Activated CD4-positive, CD25-positive, alpha-beta regulatory T cell treated with anti-CD3 and anti-CD28 coated beads, Interleukin-2, amount 50 U/mL, for 72 hours (primary cell): ENCODE measurements around the gene DNAH10.

ENCODE experiments used
- DNase-seq: peaks from one replicate; pipeline ENCODE4 v3.0.0; 2021

DNAH10 gene

DNA sequence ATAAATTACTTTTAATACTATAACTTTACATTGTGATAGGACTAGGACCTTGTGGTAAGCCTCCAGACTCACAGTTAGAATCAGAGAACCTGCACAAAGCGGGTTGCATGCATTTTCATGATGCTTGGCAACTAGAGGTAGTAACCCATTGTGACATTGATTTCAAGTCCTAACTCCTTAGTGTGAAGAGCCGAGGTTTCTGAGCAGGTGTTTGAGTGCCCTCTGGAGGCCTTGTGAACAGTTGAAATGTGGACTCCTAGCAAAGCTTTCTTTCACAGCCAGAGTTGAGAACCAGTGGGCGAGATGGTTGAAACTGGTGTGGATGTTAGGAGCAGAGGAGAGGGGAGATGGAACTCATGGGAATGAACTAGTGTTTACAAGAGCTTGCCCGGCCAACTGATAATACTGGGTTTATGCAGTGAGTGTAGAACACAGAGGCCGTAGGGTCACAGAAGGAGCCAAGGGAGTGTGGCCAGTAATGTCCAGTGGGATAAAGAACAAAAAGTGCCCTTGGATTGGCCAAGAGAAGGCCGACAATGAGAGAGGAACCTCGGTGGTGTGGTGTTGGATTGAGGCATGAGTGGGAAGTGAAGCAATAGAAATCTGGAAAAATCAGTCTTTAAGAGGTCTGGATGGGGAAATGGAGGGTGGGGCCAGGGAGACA is 221.9 kb downstream of the DNAH10 start:
- no peak for DNase-seq

GRCh38 chr12:123984903-123985302 is 222.8 kb downstream of the DNAH10 start:
- DNase-seq = no peak
